Inferior parietal cortex (tissue), 1 donor: ENCODE results near the gene TMEM121B.

ENCODE experiments used
- DNase-seq: peaks from one replicate; pipeline ENCODE4 v3.0.0-alpha.2; 2016; ENCODE audit errors: extremely low spot score

Gene TMEM121B

GRCh38 chr22:17110791-17111550 lies 10.2 kb downstream of the TMEM121B start:
- no peak for DNase-seq

GRCh38 chr22:17109976-17110375 lies 11.2 kb downstream of the TMEM121B start:
- DNase-seq, result no peak

- DNase-seq, result no peak
These were observed 11.9 kb downstream of the TMEM121B start for GRCh38 chr22:17109113-17109865.

- no peak for DNase-seq
These were observed 12.7 kb downstream of the TMEM121B start for GRCh38 chr22:17108256-17109112.

- no peak for DNase-seq
These were observed 13.7 kb downstream of the TMEM121B start for GRCh38 chr22:17107547-17107810.

- no peak for DNase-seq
These were observed 14.2 kb downstream of the TMEM121B start for GRCh38 chr22:17106785-17107546.

GRCh38 chr22:17106161-17106784 lies 14.9 kb downstream of the TMEM121B start:
- no peak for DNase-seq

GRCh38 chr22:17105143-17106129 lies 15.7 kb downstream of the TMEM121B start:
- DNase-seq, result no peak

GRCh38 chr22:17104336-17104935 lies 16.7 kb downstream of the TMEM121B start:
- DNase-seq, result no peak

- DNase-seq, result no peak
These were observed 17.8 kb downstream of the TMEM121B start for GRCh38 chr22:17103351-17103750.

- DNase-seq, result no peak
These were observed 18.9 kb downstream of the TMEM121B start for GRCh38 chr22:17102297-17102667.

- no peak for DNase-seq
These were observed 19.5 kb downstream of the TMEM121B start for GRCh38 chr22:17101475-17102296.

- DNase-seq, result no peak
These were observed 20.5 kb downstream of the TMEM121B start for GRCh38 chr22:17100621-17101020.

GRCh38 chr22:17098379-17098819 lies 22.8 kb downstream of the TMEM121B start:
- DNase-seq, result no peak

- DNase-seq, result no peak
These were observed 23.5 kb downstream of the TMEM121B start for GRCh38 chr22:17097701-17098100.

GRCh38 chr22:17097062-17097461 lies 24.1 kb downstream of the TMEM121B start:
- no peak for DNase-seq

GRCh38 chr22:17096071-17096470 lies 25.1 kb downstream of the TMEM121B start:
- no peak for DNase-seq

- DNase-seq, result no peak
These were observed 25.6 kb downstream of the TMEM121B start for GRCh38 chr22:17095538-17095937.

- no peak for DNase-seq
These were observed 28.1 kb downstream of the TMEM121B start for GRCh38 chr22:17093081-17093480.
